Ecto neural progenitor cell (in vitro differentiated cells): Measurements from ENCODE around the gene ANGPTL4.
"Not testable (repeated sequence)": the region's sequence is repeated elsewhere in the genome, so short reads cannot be mapped to it uniquely, and the experiment has no call there.

ENCODE experiments used
- DNase-seq: peaks from one replicate; pipeline ENCODE4 v3.0.0-alpha.2; 2018; ENCODE audit warnings: low spot score

Gene ANGPTL4

GRCh38 chr19:8363803-8364771 lies at the start of gene ANGPTL4:
TSS of gene ANGPTL4 (plus strand) at chr19:8364155. CDS start at chr19:8364322, 167 bp downstream.
- DNase-seq: peak; percentile 76

GRCh38 chr19:8314981-8315640 lies 48.8 kb upstream of the ANGPTL4 start:
- DNase-seq: not testable (repeated sequence)

- DNase-seq: no peak
Observed at GRCh38 chr19:8316351-8317125, 47.4 kb upstream of the ANGPTL4 start.

GRCh38 chr19:8318835-8319234 lies 45.1 kb upstream of the ANGPTL4 start:
- not testable (repeated sequence) for DNase-seq

- no peak for DNase-seq
Observed at GRCh38 chr19:8319807-8320520, 44.0 kb upstream of the ANGPTL4 start.

- no peak for DNase-seq
Observed at GRCh38 chr19:8320564-8321066, 43.3 kb upstream of the ANGPTL4 start.

GRCh38 chr19:8321067-8321985 lies 42.6 kb upstream of the ANGPTL4 start, which contains the start of the genes NDUFA7 and RPS28:
TSS of gene NDUFA7 (minus strand) at chr19:8321375. CDS start at chr19:8321358, 17 bp downstream.
TSS of gene RPS28 (plus strand) at chr19:8321496. CDS start at chr19:8321531, 35 bp downstream.
- peak; percentile 98 for DNase-seq

GRCh38 chr19:8321986-8322637 lies 41.8 kb upstream of the ANGPTL4 start:
- no peak for DNase-seq

- no peak for DNase-seq
Observed at GRCh38 chr19:8322638-8322997, 41.3 kb upstream of the ANGPTL4 start.

- no peak for DNase-seq
Observed at GRCh38 chr19:8323781-8324185, 40.2 kb upstream of the ANGPTL4 start.

GRCh38 chr19:8324186-8325050 lies 39.5 kb upstream of the ANGPTL4 start:
- no peak for DNase-seq

GRCh38 chr19:8325454-8325853 lies 38.5 kb upstream of the ANGPTL4 start:
- DNase-seq: no peak

GRCh38 chr19:8329996-8330395 lies 34.0 kb upstream of the ANGPTL4 start:
- DNase-seq: no peak

- no peak for DNase-seq
Observed at GRCh38 chr19:8331263-8331845, 32.6 kb upstream of the ANGPTL4 start.

GRCh38 chr19:8332976-8333766 lies 30.8 kb upstream of the ANGPTL4 start:
- no peak for DNase-seq

GRCh38 chr19:8333767-8334457 lies 30.0 kb upstream of the ANGPTL4 start:
- DNase-seq: peak; percentile 59
